GM21367 (cell line): ENCODE measurements around the gene TMEM18.
"Not testable (repeated sequence)": the region's sequence is repeated elsewhere in the genome, so short reads cannot be mapped to it uniquely, and the experiment has no call there.

ENCODE experiments used
- ATAC-seq: cut with Tn5 transposase; IDR thresholded peaks from one replicate; pipeline ENCODE4 v1.9.1; 2021; ENCODE audit not compliant: unreplicated experiment

The TMEM18 gene

DNA sequence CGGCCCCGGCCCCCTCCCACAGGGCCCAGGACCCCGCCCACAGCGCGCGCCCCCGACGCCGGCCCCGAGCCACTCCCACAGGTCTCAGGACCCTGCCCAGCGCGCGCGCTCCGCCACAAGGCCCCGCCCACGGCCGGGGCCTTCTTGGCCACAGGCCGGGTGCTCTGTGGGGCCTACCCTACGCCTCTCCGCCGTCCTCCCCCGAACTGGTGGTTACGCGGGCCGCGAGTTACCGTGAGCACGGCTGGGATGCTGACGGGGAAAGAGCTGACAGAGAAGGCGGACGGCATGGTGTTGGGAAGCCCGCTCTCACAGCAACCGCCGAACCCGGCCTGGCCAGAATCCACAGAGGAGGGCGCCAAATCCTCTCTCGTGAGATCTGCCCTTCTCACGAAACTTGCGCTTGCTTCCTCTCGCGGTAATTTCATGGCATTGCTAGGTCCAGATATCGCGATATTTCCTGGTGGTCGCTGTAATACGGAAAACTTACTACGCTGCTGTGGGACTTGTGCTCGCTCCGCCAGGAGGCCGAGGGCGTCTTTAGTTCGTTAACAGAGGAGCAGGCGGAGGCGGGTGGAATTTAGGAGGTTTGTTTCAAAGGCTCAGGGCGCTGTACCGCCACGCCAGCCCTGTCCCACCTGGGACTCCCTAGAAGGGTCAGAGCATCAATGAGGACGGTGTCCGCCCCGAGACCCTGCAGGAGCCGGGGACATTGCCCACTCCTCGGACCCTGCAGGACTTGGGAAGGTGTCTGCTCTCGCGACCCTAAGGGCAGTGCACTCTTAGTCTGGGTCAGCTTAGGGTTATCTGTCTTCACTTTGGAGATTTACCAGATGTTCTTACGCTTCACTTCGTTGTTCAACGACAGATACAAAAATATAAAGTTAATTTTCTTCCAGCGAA, at the start of gene TMEM18:
TMEM18 (minus strand) TSS at position 351 of the 903 bp plus-strand sequence; CDS start at position 290, 61 bp downstream.
- ATAC-seq = peak; percentile 39

DNA sequence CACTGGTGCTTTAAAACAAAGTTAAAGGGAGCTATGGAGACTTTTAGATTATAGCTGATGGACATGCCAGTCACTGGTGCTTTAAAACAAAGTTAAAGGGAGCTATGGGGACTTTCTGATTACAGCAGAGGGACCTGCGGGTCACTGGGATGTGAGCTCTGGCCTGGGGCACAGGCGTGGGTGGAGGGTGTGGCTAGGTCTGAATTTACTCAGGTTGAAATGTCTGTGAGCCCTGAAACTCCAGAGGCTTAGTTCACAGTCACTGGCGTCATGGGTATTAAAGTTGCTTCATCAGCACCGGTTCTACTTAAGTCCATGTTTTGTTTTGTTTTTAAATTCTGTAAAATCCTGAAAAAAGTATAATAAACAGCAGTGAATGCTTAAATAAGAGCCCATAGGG, 49.0 kb upstream of the TMEM18 start:
- ATAC-seq = peak; percentile 75

- ATAC-seq = no peak
Observed at GRCh38 chr2:725468-725867, 48.3 kb upstream of the TMEM18 start.

GRCh38 chr2:723761-724160, 46.6 kb upstream of the TMEM18 start:
- no peak for ATAC-seq

DNA sequence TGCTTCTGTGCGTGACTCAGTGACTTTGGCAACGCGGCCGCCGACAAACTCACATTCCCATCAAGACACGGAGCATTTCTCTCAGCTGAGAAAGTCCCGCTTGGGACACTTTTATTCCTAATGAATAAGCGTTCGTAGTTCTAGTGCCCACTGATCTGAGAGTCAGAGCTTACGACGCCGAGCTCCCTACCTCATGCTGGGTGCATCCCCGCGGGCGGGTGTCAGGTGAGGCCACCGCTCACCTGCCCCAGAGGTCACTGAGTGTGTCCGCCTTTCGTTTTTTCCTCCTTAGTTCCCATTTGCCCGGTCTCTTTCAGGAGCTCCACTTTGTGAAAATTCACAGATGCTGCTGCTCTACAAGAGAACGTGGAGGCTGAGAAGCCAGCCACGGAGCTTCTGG, 43.6 kb upstream of the TMEM18 start:
- ATAC-seq = no peak

- ATAC-seq = no peak
Observed at GRCh38 chr2:719734-720133, 42.5 kb upstream of the TMEM18 start.

GRCh38 chr2:719191-719590, 42.0 kb upstream of the TMEM18 start:
- ATAC-seq = no peak

DNA sequence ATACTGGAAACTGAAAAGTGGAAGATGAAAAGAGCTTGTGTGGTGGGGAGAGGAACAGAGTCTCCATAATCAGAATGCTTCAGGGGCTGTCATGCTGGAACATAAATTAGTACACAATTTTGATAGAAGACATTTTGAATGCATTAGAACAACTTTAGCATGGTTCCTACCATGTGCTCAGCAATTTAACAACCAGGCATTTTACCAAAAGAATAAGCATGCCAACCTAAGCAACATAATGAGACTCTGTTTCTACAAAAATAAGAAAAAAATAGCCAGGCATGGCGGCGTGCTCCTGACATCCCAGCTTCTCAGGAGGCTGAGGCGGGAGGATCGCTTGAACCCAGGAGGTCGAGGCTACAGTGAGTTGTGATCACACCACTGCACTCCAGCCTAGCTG, 40.5 kb upstream of the TMEM18 start:
- no peak for ATAC-seq

DNA sequence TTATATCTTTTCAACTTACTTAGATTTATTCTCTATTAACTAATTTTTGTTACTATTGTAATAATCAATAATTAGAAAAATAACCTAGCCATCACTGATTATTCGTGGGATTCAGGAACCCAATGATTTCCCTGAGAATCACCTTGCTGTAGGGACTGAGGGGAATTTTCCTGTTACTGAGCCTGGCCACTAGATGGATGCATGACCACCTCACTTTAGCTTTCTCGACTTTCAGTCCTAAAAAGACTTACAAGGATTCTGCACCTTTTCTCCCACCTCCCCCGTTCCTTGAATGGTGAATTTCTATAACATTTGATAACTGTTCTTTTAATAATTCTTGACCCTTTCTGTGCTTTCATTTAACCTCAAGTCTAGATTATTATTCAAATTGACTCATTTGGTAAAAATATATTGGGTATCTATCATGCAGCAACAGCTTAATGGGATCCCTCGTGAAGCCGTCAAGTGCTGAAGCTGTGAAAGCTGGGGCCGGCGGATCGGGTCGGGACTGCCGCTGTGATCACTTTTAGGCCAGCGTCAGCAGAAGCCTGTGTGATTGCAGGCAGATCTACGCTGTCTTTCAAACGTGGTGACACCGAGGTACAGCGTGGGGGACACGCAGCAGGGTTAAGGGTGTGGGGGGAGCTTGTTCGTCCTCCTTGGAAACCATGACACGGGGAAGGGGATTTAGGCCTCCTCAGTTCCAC, 38.8 kb upstream of the TMEM18 start:
- ATAC-seq = no peak

GRCh38 chr2:715038-715437, 37.8 kb upstream of the TMEM18 start:
- ATAC-seq = no peak

DNA sequence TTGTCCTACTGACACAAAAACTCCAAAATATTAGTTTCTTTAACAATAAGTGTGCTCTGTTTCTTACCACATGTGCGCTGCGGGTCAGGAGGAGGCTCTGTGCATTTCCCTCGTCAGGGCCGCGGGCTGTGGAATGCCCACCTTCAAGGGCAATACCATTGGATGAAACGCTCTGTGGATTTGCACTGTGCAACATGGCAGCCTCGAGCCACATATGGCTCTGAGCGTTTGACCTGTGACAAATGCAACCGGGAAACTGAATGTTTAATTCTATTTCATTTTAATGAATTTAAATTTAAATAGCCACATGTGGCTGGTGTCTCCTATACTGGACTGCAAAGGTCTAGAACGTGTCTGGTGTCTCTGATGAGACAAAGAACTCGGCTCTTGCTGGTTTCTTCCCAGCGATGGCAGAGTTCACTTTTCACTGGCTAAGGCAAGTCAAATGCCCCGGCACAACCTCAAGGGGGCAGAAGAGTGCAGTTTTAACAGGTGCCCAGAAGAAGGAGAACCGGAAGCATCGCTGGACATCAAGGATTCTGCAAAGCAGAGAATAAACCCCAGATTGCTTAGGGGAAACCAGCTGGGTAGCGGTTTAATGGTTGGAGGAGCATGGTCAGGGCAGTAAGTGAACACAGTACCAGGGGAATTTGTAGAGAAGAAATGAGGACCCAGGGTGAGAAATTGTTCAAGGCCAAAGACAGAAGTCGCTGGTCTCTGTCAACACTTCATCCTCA, 37.0 kb upstream of the TMEM18 start:
- ATAC-seq = peak; percentile 97

DNA sequence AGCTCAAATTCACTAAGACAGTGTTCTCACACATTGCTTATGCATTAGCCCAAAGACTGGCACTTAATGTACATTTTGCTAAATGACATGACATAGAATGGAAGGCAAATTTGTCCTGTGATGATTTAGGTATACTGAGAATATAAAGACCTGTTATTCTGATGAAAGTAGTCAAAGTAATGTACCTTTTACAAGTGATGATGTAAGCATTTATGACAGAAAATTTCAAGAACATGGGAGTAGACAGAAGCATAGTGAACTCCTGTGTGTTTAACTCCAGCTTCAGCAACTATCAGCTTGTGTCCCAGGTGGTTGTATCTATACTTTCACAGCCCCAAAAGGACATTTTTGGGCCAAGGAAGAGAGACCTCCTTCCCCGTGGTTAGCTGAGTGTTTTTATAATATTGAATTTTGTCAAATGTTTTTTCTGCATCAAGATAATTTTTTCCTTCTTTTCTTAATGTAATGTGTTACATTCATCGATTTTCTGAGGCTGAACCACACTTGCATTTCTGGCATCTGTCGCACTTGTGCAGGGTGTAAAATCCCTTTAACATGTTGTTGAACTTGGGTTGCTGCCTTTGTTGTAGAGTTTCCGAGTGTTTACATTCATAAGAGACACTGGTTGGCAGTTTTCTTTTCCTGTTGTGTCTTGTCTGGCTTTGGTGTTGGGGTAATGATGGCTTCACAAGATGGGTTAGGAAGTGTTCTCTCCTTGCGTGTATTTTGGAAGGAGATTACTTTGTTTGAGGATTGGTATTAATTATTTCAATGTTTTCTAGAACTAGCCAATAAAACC, 33.9 kb upstream of the TMEM18 start:
- ATAC-seq = no peak

GRCh38 chr2:709138-709765, 32.0 kb upstream of the TMEM18 start:
- no peak for ATAC-seq

- no peak for ATAC-seq
Observed at GRCh38 chr2:708667-709066, 31.5 kb upstream of the TMEM18 start.

GRCh38 chr2:705971-706511, 28.8 kb upstream of the TMEM18 start:
- peak; percentile 92 for ATAC-seq

- ATAC-seq = not testable (repeated sequence)
Observed at GRCh38 chr2:702765-703164, 25.6 kb upstream of the TMEM18 start.

DNA sequence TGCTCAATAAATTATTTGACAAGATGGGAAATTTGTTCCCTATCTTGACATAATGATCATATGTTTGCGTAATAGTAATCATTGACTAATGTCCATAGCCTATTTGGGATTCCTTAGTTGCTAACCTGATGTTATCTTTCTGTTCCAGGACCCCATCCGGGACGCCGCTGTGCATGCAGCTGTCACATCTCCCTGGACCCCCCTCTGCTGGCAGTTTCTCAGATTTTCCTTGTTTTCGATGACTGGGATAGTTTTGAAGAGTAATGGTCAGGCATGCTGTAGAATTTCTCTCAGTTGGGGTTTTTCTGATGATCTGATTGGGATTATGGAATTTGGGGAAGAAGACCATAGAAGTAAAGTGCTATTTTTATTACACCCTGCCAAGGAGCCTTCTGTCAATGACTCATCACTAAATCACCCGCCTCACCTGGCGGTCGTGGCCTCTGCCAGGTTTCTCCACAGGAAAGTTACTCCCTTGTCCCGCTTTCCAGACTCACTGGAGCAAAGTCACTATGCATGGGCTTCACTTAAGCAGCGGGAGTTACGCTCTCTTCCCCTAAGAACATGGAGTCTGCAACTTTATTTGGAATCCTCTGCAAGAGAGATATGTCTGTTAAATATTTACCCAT, 19.9 kb upstream of the TMEM18 start:
- no peak for ATAC-seq

- ATAC-seq = peak; percentile 98
Observed at GRCh38 chr2:696463-696862, 19.3 kb upstream of the TMEM18 start.

- no peak for ATAC-seq
Observed at GRCh38 chr2:694906-695510, 17.8 kb upstream of the TMEM18 start.
